ENCODE data around the gene FGF6. TPM values are rescaled to one million over a fixed set of nuclear protein-coding genes. Genes with fewer than 3 reads are reported as not detected.

FGF6 gene
- total RNA-seq, 1 experiment from 2014 or later = not detected

DNA sequence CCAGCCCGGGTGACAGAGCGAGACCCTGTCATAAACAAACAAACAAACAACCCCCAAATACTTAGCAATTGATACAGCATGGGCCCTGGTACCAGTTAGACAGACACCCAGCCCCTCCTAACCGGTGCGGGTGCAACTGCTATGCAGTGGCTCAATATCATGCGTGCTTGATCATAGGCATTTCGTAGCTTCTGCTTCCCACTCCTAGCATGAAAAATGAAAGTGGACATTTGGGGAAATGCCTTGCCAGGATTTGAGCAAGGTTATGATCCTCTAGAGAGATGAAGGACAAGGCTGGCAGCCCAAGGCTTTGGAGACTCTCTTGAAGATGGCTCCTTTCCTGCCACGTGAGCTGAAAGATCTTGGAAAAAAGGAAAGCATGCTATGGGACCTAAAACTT lies 13.7 kb downstream of the FGF6 start:
- no peak for TF ChIP-seq CTCF (IDR thresholded peaks at IDR 0.05; ENCODE audit: unreplicated experiment)
- BruUV-seq (replicated peaks) = no TSS peak
- intact Hi-C loops (cut with micrococcal nuclease; ENCODE audit: unreplicated experiment) = no loop called here
- CTCF ChIA-PET = interaction anchor here (0.6 kb wide), 1 partner anchor 421 kb away, joined by 3 read pairs; no protein-coding TSS in a partner anchor
- Mint-ChIP-seq H3K4me1 (ENCODE audit: low read depth, unreplicated experiment) (no peaks in the 10 kb centered on the region), H3K27ac (ENCODE audit: unreplicated experiment) (no peak overlapping the region), H3K4me3 (ENCODE audit: low read depth, unreplicated experiment) (no peak overlapping the region), H3K36me3 (ENCODE audit: insufficient read depth, unreplicated experiment) (no peaks in the 10 kb centered on the region), H3K9me3 (ENCODE audit: low read depth, unreplicated experiment) (no peaks in the 10 kb centered on the region), H3K27me3 (ENCODE audit: unreplicated experiment) (peaks cover 50% of the 10 kb centered on the region)
- no peak for DNase-seq

- CTCF ChIA-PET = interaction anchor here (0.5 kb wide), 1 partner anchor 126 kb away, joined by 13 read pairs; no protein-coding TSS in a partner anchor
- no peaks in the 10 kb centered on the region for H3K36me3 Mint-ChIP-seq (ENCODE audit: insufficient read depth, unreplicated experiment)
- H3K27me3 Mint-ChIP-seq (ENCODE audit: unreplicated experiment) = peaks cover 50% of the 10 kb centered on the region
- no peak overlapping the region for H3K4me3 Mint-ChIP-seq (ENCODE audit: low read depth, unreplicated experiment)
- BruUV-seq (replicated peaks) = no TSS peak
- no peak overlapping the region for H3K27ac Mint-ChIP-seq (ENCODE audit: unreplicated experiment)
- no peak for DNase-seq
- no peaks in the 10 kb centered on the region for H3K4me1 Mint-ChIP-seq (ENCODE audit: low read depth, unreplicated experiment)
- intact Hi-C loops (cut with micrococcal nuclease; ENCODE audit: unreplicated experiment) = no loop called here
- TF ChIP-seq CTCF (IDR thresholded peaks at IDR 0.05; ENCODE audit: unreplicated experiment) = no peak
- no peaks in the 10 kb centered on the region for H3K9me3 Mint-ChIP-seq (ENCODE audit: low read depth, unreplicated experiment)
Measured at GRCh38 chr12:4431436-4431835, 14.2 kb downstream of the FGF6 start.

GRCh38 chr12:4424422-4424821 lies 21.2 kb downstream of the FGF6 start:
- DNase-seq = no peak
- CTCF ChIA-PET = no interaction called here
- Mint-ChIP-seq H3K27ac (ENCODE audit: unreplicated experiment) (no peak overlapping the region), H3K4me3 (ENCODE audit: low read depth, unreplicated experiment) (no peak overlapping the region), H3K9me3 (ENCODE audit: low read depth, unreplicated experiment) (no peaks in the 10 kb centered on the region), H3K27me3 (ENCODE audit: unreplicated experiment) (peaks cover 33% of the 10 kb centered on the region), H3K36me3 (ENCODE audit: insufficient read depth, unreplicated experiment) (no peaks in the 10 kb centered on the region), H3K4me1 (ENCODE audit: low read depth, unreplicated experiment) (no peaks in the 10 kb centered on the region)
- no TSS peak for BruUV-seq (replicated peaks)
- TF ChIP-seq CTCF (IDR thresholded peaks at IDR 0.05; ENCODE audit: unreplicated experiment) = no peak
- intact Hi-C loops (cut with micrococcal nuclease; ENCODE audit: unreplicated experiment) = no loop called here

DNA sequence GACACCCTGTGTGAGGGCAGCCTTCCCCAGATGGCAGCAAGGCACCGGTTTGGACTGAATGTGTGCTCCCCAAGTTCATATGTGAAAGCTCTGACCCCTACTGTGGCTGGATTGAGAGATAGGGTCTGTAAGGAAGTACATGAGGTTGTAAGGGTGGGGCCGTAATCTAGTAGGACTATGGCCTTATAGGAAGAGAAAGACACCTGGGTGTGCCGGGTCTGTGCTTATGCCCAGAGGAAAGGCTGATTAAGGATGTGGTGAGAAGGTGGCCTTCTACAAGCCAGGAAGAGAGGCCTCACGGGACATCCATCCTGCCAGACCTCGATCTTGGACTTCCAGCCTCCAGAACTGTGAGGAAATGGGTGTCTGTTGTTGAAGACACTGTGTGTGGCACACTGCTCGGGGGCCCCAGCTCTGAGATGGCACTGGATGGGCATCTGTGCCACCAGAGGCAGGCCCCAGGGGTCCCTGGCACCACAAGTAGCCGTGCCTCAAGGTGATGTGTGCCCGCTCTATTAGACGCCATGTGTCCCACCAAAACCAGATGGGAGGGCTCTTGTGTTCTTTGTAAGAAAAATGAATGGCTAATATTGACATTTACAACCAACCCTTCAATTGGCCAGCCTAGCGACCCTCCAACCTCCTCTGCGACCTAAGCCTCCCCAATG lies 22.0 kb downstream of the FGF6 start:
- no peak overlapping the region for H3K27ac Mint-ChIP-seq (ENCODE audit: unreplicated experiment)
- H3K36me3 Mint-ChIP-seq (ENCODE audit: insufficient read depth, unreplicated experiment) = no peaks in the 10 kb centered on the region
- CTCF ChIA-PET = no interaction called here
- H3K9me3 Mint-ChIP-seq (ENCODE audit: low read depth, unreplicated experiment) = no peaks in the 10 kb centered on the region
- TF ChIP-seq CTCF (IDR thresholded peaks at IDR 0.05; ENCODE audit: unreplicated experiment) = no peak
- BruUV-seq (replicated peaks) = no TSS peak
- H3K27me3 Mint-ChIP-seq (ENCODE audit: unreplicated experiment) = peaks cover 38% of the 10 kb centered on the region
- intact Hi-C loops (cut with micrococcal nuclease; ENCODE audit: unreplicated experiment) = no loop called here
- no peak overlapping the region for H3K4me3 Mint-ChIP-seq (ENCODE audit: low read depth, unreplicated experiment)
- no peak for DNase-seq
- H3K4me1 Mint-ChIP-seq (ENCODE audit: low read depth, unreplicated experiment) = no peaks in the 10 kb centered on the region
